RPMI8226 (cell line): ENCODE data around the gene JADE2.
"Not testable (repeated sequence)": the region's sequence is repeated elsewhere in the genome, so short reads cannot be mapped to it uniquely, and the experiment has no call there.

Experiments used
- DNase-seq: peaks from one replicate; pipeline ENCODE4 v3.0.0-alpha.2; 2015

JADE2 gene

DNA sequence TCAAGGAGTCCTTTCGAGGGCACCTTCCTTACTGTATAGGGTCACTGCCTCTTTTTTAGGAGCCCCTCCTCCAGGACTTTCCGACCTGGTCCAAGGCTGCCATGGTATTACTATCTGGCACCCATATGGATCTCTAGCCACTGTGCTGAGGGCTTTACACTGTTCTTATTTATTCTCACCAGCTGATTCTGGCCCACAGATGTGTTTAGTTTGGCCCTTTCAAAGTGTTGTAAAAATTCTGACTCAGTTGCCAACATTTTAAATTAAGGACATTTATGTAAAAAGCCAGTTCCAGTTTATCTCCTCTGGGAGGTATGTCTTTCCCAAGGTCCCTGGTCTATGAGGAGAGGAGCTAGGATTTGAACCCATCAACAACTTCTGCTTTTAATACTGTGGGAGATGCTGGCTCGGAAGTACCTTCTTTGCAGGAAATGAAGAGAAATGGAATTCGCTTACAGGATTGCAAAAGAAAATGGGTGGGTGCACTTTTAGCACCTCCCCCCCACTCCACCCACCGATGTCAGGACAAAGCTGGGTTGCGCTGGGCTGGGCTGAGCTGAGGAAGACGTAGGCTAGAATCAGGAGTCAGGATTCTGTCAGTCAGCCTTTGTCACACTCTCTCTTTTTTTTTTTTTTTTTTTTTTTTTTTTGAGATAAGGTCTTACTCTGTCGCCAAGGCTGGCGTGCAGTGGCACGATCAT is 7.8 kb downstream of the JADE2 start:
- no peak for DNase-seq

DNA sequence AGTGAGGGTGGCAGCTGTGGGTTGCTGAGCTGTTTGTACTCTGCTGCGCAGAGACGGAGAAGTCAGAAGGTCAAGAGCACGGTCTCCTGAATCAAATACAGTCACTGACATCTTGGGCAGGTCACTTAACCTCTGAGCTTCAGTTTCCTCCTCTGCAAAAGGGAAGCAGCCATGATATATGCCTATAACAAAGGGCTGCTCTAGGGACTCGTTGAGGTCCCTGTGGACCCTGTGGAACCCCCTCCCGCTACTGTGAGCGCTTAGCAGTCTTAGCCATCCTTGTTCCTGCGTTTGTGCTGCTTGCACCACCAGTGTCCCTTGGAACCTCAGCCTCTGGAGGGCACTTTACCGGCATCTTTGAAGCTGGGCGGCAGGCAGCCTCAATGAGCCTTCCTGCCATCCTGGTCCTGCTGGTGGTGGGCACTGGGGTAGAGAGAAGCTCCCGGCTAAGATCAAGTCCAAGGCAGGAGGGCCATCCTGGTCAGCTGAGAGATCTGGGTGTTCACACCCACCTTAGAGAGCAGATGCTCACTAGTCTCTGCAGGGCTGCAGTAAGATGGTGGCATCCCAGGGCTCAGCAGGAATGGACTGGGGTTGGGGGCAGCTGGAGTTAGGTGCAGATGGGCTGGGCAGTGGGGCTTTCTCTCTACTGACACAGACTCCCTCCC is 8.7 kb downstream of the JADE2 start:
- no peak for DNase-seq

DNA sequence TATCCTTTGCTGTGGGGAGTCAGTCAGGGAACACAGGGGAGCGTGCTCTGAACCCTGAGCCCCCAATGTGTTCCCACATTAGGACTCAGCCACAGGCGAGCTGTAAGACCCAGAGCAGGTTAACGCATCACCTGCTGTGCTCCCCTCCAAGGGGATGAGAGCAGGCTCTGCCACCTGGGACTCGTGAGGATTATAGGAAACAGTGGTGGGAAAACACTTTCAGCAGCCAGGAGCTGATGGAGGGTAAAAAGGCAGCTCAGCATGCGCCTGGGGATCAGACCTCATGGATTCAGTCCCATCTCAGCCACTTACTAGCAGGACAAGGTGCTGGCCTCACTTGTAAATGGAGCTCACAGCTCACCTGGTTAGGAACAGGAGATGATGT is 9.2 kb downstream of the JADE2 start:
- no peak for DNase-seq

DNA sequence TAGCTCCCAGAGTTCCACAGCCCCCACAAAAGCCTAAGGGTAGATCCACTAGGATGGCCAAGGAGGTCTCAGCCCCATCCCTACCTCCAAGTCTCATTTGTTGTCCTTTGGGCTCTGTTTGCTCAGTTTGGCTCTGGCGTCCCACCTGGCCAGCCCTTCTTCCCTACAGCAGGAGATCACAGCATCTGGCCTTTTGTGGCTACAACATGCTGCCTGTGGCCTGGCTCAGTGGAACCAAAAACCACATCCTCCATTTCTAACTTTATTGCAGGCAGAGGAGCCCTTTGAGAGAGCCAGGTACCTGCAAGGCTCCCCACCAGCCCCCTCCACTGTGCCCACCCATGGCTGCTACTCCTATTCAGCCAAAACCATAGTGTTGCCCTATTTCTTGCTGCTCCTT is 11.4 kb downstream of the JADE2 start:
- no peak for DNase-seq

DNA sequence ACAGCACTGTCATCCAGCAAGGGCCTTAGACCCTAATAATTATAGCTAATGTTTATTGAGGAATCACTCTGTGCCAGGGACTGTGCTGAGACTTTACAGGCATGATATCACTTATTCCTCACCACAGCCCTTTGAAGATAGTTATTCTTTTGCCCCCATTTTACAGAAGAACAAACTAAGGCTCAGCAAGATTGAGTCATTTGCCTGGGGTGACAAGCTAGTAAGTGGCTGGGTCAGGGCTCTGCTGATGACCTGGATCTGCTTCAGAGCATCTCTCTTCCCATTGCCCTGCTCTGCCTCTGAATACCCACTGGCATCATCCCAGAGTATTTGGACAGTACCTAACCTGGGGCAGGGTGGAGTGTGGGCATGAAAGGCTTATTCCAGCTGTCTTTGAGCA is 11.8 kb downstream of the JADE2 start:
- DNase-seq: no peak

DNA sequence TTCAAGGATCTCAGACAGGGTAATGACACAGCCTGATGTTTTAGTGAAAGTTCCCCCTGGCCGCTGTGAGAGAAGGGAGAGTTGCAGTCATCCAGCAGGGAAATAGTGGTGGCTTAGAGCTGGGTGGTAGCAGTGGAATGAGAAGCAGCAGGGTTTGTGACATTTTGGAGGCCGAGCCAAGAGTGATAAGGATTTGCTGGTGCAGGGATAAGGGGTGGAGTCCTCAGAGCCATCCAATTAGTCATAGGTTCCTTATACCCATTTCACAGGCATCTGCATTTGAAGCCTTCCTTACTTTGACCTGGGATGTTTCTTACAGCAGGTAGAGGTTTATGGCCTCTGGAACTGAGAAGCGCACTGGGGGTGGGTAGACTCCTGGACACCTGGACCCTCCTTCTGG is 12.8 kb downstream of the JADE2 start:
- DNase-seq: no peak

DNA sequence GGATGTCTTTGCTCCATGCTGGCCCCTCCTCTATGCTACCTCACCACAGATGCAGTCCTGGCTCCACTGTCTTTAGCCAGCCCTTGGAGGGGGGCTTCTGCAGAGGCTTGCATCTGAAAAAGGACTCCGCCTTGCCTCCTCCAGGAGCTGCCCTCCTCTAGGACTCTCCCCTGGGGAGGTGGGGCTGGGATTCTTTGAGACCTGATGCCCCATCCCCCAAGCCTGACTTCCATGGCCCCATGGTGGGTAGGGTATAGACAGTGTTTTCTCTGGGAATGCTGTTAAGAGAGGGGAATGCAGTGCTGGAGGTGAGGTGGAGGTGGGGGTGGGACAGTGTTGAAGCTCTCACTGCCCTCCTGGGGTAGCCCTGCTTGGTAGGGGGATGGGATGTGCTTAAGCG is 14.3 kb downstream of the JADE2 start:
- DNase-seq: no peak

DNA sequence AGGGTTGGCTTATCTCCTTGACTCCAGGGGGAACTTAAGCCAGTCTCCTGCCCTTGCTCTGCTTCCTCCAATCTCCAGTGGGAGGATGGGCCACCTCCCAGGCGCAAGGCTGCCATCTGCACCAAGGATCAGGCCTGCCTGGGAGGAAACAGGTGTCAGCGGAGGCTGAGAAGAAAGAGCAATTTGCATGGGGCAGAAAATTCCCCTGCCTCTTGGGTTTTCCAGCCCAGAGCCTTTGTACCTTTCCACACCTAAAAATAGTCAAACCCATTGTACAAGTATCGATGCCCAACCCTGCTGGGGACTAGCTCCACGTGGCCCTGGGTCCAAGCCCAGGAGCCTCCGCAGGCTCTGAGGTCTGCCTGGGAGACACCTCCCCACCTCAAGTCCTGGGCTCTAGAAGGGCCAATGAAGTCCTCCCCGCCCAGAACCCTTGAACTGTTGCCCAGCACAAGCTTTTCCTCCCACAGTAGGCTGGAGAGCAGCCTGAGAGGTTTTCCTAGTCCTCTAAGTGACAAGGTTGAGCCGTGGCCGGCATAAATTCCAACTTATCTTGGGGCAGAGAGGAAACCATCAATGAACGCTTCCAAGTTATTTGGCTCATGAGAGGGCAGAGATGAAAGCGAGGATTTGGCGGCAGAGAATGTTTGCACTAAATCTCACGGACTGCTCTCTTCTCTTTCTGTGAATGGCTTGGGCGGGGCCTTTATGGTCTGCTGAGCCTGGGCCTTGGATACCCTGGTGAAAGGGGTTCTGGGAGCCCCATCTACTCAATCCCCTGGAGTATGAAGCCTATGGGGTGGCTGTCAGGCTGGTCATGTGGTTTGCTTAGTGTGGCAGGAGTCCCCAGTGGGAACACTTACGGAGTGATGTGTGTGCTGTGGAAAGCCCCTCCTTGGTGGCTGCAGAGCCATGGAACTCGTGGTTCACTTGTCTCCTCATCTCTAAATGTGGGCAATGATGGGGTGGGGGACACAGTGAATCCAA is 15.6 kb downstream of the JADE2 start:
- no peak for DNase-seq

DNA sequence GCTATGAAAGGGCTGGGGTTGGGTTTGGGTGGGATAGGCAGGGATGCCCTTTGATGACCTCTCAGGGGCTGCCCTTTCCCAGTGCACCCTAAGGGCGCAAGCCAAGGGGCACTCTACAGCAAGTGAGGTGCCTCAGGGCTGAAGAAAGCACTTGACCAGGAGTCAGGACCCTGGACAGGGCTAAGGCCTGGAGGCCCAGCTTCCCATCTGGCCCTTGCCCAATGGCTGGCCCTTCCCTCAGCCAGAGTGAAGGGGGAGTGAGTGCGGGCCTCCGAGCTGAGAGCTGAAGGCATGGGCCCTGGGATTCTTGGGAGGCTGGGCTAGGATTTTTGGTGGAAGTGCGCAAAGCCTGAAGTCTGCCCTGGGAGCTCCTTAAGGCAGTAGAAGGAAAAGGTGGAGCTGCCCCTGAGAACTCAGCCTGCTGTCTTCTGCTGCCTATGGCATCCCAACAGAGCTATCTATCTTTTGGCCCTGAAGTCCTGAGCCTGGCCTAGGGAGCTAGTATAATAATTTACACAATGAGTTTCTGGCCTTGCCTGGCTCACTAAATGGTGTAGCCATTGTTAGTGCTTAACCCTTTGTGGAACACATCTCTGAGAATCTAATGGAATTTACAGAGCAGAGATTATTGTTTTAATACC is 16.4 kb downstream of the JADE2 start:
- no peak for DNase-seq

DNA sequence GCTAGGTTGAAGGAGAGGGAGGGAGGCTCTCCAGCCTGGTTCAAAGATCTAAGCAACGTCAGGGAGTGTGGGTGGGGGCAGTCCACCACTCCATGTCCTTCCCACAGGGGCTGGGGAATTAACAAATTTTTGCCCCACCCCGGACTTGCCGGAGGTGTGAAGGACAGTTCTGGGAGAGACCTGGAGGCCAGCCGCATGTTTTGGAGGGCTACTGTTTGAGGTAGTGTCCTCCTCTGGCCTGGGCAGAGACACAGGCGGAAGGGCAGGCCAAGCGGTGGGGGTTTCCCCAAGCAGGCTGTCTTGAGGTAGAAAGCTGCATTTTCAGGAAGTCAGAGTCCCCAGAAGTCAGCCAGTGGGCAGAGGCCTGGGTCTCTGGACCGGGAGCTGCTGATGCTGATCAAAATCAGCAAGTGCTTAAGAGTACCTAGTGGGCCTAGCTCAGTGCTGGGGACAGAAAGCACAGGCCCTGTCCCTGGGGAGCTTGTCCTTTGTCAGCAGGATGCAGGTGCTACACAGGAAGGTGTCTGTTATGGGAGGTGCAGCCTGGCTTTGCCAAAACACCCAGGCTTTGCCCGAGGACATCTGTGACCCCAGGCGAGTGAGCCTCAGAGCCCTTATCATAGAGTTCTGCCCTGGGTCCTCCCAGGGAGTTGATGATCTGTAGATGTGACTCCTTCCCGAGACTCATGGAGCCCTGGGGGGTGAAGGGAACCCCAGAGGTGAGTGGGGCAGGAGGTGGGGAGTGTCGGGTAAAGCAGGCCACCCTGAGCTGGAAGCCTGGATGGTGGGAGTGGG is 18.5 kb downstream of the JADE2 start:
- DNase-seq: no peak

DNA sequence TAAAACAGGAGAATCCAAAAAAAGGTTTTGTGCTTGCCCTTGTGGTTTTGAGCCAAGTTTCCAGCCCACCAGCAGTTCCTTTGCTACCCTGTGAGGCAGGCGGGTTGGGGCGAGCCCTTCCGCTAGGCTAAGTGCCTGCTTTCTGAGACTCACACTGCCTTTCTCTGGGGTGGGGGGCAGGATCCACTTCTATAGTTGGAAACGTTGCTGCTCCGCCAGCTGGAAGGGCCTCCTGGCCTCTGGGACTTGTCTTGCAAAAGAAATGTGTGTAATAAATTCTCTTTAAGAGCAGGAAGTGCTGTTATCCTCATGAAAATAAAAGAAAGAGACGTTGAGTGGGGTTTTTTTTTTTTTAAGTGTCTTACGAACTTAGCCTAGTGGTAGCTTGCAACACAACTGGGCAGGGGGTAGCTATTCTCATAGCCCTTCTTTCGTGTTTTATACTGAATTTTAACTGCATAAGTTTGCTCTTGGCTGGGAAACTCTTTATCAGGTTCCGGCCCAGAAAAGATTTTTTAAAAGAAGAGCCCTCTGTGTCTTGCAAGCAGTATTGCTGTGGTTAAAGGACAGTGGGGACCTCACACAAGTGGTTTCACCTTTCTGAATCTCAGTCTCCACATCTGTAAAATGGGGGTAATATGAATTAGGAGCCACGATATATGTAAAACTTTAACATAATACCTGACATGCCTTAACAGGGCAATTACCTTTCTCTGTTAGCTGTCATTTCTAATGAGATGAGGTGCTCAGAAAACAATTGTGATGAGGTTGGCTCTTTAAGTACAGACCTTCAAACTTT is 19.8 kb downstream of the JADE2 start:
- no peak for DNase-seq

DNA sequence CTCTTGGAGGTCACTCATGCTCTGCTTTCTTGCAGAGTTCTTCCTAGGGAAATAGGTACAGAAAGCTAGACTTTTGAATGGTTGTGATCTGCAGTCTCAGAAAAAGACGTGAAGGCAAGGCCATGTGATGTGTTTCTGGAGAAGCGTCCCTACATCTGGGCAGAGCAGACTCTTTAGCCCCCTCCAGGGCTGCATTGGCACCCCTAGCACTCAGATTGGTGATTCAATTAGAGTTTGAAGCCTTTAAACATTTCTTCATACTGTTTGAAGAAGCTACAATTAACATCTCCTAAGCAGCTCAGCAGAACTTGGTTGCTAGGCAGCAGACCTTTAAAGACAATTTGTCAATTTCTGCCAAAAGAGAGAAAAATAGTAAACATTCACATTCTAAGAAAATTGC is 21.6 kb downstream of the JADE2 start:
- DNase-seq: no peak

DNA sequence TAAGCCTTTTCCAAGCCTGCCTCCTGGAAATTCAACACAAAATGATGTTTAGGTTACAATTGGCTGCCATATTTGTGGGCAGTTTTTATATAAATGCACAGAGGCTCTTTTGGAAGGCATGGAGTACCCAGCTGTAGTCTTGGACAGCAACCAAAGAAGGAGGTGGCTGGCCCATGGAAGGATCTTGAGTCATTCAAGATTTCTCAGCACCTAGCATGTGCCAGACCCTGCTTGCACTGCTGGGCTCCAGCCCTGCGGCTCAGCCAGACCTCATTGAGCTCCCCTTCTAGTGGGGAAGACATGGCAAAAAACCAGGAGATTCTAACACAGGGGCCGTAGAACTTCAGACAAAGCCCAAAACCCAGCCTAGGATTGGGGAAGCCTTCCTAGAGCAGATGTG is 22.1 kb downstream of the JADE2 start:
- DNase-seq: no peak

DNA sequence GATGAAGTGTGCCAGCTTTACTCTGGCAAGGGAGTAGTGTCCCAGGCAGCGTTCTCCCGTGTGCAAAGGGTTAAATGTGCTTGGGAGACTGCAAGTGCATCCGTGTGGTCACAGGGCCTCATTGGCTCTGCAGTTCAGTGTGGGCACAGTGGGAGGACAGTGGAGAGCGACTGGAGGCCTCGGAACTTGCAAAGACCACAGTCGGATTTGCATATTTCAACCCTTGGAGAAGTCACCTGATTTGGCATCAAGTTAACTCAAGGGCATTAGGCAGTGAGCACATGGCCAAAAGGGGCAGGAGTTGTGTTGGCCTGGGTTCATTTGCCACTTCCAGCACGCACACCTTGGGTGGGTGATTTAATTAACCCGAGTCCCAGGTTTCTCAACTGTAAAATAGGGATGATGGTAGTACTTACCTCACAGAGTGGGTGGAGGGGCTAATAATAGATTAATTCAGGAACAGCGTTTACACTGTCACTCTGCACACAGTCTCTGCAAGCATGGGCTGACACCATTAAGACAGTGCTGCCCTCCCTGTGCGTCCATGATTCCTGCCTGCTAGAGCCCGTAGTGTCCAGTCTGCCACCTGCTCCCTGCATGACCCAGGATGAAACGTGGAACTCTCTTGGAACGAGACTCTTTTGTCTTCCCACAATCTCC is 22.7 kb downstream of the JADE2 start:
- no peak for DNase-seq

DNA sequence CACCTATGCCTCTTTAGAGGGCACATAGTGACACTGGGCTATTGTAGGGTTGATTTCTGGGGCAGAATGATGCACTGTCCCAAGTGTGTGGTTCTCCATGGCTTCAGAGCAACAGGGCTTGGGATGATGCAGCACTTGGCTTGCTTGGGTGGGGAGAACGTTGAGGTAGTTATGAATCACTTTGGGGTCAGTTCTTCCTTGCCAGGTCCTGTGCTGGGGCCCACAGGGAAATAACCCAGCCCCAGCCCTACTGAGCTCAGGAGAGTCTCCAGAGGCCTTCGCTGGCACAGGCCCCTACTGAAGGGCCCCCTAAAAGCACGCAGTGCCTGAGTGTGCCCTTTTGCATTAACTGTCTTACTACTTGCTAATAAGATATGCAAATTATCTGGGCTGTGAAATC is 24.2 kb downstream of the JADE2 start:
- DNase-seq: no peak

DNA sequence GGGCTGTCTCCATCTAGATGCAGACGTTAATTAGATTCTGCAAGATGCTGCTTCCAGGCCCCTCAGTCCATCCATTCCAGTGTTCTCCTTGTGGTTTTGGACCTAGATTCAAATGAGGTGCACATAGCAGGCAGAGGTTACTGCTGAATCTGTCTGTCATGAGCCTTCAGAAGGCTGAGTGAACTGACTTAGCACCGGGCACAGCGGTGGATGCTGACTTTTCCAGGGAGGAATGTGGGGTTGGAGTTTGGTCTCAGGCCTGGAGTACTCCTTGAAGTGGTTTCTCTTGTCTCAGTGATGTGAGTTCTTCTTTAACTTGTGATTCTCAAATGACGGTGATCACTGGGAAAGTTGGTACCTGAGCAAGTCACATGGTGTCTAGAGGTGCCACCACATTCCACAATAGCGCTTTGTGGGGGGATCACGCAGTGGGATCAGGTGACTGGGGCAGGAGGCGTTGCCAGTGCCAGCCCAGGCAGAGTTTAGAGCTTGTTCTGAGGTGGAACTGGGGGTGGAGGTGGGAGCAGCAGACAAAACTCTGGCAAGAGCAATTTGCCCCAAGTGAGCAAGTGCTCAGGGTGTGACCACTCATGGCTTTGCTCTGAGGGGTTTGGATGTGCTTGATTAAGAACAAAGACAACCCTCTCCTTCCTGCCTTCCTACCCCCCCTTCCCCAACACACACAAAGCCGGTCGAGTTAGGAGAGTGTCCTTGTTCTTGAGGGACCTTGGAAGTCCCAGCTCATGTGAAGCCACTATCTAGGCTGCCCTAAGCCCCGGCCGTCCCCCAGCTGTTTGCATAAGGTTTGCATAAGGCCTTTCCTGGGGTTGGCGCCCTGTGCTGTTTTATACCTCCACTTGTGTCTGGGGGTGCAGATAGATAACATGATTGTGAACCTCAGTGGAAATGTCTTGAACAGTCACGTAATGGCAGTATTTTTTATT is 25.1 kb downstream of the JADE2 start:
- DNase-seq: no peak

DNA sequence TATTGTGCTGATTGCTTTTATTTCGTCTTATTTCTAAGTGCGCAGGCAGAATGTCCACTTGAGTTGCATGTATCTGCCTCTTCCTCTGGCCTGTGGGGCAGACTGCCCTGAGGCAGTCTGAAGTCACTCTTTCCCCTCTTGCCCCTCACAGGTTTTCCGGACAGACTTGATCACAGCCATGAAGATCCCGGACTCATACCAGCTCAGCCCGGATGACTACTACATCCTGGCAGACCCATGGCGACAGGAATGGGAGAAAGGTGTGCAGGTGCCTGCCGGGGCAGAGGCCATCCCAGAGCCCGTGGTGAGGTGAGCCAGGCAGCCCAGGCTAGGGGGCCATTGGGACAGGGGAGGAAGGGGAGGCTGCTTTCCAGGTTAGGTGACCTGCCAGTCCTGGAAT is 26.4 kb downstream of the JADE2 start:
- no peak for DNase-seq

DNA sequence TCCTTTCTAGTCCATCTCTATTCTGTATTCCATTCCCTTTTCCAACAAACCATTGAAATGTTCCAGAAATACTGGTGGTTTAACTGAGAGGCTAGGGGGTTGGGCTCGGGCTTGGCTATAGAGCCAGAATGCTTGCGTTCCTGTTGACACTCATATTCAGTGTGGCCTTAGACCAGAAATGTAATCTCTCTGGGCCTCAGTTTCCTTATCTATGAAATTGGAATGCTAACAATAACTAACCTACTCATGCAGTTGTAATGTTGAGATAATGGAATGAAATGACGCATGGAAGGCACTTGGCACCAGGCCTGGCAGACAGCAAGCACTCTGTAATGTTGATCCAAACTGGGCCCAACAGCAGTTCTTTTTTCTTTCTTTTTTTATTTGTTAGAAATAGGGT is 26.8 kb downstream of the JADE2 start:
- DNase-seq: no peak

DNA sequence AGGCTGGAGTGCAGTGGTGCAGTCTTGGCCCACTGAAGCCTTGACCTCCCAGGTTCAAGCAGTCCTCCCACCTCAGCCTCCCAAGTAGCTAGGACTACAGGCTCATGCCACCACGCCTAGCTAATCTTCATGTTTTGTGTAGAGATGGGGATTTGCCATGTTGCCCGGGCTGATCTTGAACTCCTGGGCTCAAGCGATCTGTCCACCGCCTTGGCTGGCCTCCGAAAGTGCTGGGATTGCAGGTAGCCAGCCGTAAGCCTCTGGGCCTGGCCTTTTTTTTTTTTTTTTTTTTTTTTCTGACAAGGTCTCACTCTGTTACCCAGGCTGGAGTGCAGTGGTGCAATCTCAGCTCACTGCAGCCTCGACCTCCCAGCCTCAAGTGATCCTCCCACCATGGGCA is 27.2 kb downstream of the JADE2 start:
- not testable (repeated sequence) for DNase-seq

DNA sequence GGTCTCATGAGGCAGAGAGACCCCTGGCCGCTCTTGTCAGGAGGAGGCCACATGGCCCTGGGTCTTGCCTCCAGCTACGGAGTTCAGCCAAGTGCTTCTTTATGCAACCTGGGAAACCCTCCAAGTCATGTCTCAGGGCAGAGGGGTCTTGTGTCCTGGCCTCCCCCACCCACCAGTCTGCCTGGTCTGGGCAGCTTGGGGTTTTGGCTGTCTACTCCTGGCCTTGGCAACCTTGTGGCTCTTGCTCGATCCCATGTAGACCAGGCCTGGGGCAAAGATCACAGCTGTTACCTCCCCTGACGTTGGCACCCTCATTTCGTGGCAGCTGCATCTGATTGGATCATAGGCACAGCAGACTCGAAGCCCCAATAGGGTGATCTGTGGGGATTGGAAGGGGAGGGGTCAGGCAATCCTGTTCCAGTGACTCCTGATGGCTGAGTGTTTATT is 28.4 kb downstream of the JADE2 start:
- DNase-seq: no peak
